Liver (tissue), 9 donors: ENCODE data around the gene ANKRD13A. TPM values are rescaled to one million over a fixed set of nuclear protein-coding genes. Genes with fewer than 3 reads are reported as not detected.

Source experiments
- DNase-seq: peaks from one replicate; pipeline ENCODE4 v3.0.0-alpha.2; 2017; ENCODE audit warnings: low spot score
- H3K27ac ChIP-seq, 2 donors: one replicate each; pipeline ENCODE4 v1.7.0; 2013; ENCODE audit warnings: inconsistent platforms in 2 of 2, low read length in 2 of 2, control low read depth in 1 of 2, low read depth in 1 of 2, mild to moderate bottlenecking in 1 of 2
- H3K27me3 ChIP-seq, 4 donors: one replicate each; pipeline versions ENCODE4 v1.6.1 to v1.7.0; 2013; ENCODE audit warnings: low read length in 3 of 4, inconsistent platforms in 1 of 4, mild to moderate bottlenecking in 1 of 4, moderate library complexity in 1 of 4; ENCODE audit not compliant: control insufficient read depth in 4 of 4, insufficient read depth in 4 of 4
- H3K36me3 ChIP-seq, 4 donors: one replicate each; pipeline versions ENCODE4 v1.6.1 to v1.7.0; 2013; ENCODE audit warnings: low read length in 3 of 4, mild to moderate bottlenecking in 3 of 4, low read depth in 1 of 4, moderate library complexity in 1 of 4; ENCODE audit not compliant: control insufficient read depth in 4 of 4, insufficient read depth in 3 of 4
- H3K4me1 ChIP-seq, 4 donors: one replicate each; pipeline versions ENCODE4 v1.6.1 to v1.7.0; 2013; ENCODE audit warnings: low read length in 3 of 4, mild to moderate bottlenecking in 3 of 4, moderate library complexity in 1 of 4; ENCODE audit not compliant: control insufficient read depth in 4 of 4, insufficient read depth in 4 of 4
- H3K4me3 ChIP-seq, 3 donors: one replicate each; pipeline versions ENCODE4 v1.6.1 to v1.7.0; 2013; ENCODE audit warnings: low read length in 3 of 3, control low read depth in 1 of 3, low read depth in 1 of 3, mild to moderate bottlenecking in 1 of 3
- H3K9ac ChIP-seq, 2 donors: one replicate each; pipeline ENCODE4 v1.7.0; 2013; ENCODE audit warnings: low read length in 2 of 2, mild to moderate bottlenecking in 2 of 2, moderate library complexity in 2 of 2, control low read depth in 1 of 2, low read depth in 1 of 2
- H3K9me3 ChIP-seq, 4 donors: one replicate each; pipeline versions ENCODE4 v1.6.1 to v1.7.0; 2013; ENCODE audit warnings: low read length in 3 of 4; ENCODE audit not compliant: control insufficient read depth in 4 of 4
- ATF3 ChIP-seq: IDR thresholded peaks from 2 replicates; pipeline ENCODE4 v1.6.1; 2016; ENCODE audit warnings: antibody characterized with exemption
- CTCF ChIP-seq: fragments of 150-350 bp; IDR thresholded peaks from 2 replicates; pipeline ENCODE4 v1.5.1; 2017; ENCODE audit warnings: improper control_type of control experiment, low read depth, low read length; ENCODE audit not compliant: missing input control
- EGR1 ChIP-seq, 2 donors: IDR thresholded peaks; 2 replicates each; pipeline ENCODE4 v1.6.1; 2016 to 2018; ENCODE audit warnings: antibody characterized with exemption in 2 of 2, low read depth in 2 of 2
- FOXA1 ChIP-seq: IDR thresholded peaks from 2 replicates; pipeline ENCODE4 v1.6.1; 2016; ENCODE audit warnings: antibody characterized with exemption
- FOXA2 ChIP-seq: IDR thresholded peaks from 2 replicates; pipeline ENCODE4 v1.6.1; 2016; ENCODE audit warnings: antibody characterized with exemption
- GABPA ChIP-seq, 2 donors: IDR thresholded peaks in 1 of 2; conservative IDR thresholded peaks in 1 of 2; 2 replicates each; pipeline ENCODE4 v1.6.1; 2016; ENCODE audit warnings: antibody characterized with exemption in 2 of 2, mild to moderate bottlenecking in 1 of 2, moderate library complexity in 1 of 2
- HNF4A ChIP-seq, 2 donors: conservative IDR thresholded peaks; 2 replicates each; pipeline ENCODE4 v1.6.1; 2016; ENCODE audit warnings: antibody characterized with exemption in 2 of 2, mild to moderate bottlenecking in 2 of 2
- HNF4G ChIP-seq: IDR thresholded peaks from 2 replicates; pipeline ENCODE4 v1.6.1; 2016; ENCODE audit warnings: antibody characterized with exemption
- JUND ChIP-seq, 2 donors: IDR thresholded peaks; 2 replicates each; pipeline ENCODE4 v1.6.1; 2016; ENCODE audit warnings: antibody characterized with exemption in 2 of 2
- MAX ChIP-seq: IDR thresholded peaks from 2 replicates; pipeline ENCODE4 v1.6.1; 2016; ENCODE audit warnings: antibody characterized with exemption
- NR2F2 ChIP-seq: IDR thresholded peaks from 2 replicates; pipeline ENCODE4 v1.6.1; 2016; ENCODE audit warnings: antibody characterized with exemption
- RAD21 ChIP-seq, 2 donors: IDR thresholded peaks; 2 replicates each; pipeline ENCODE4 v1.6.1; 2016; ENCODE audit warnings: antibody characterized with exemption in 2 of 2, mild to moderate bottlenecking in 2 of 2
- REST ChIP-seq: IDR thresholded peaks from 2 replicates; pipeline ENCODE4 v1.6.1; 2016; ENCODE audit warnings: antibody characterized with exemption, mild to moderate bottlenecking
- RXRA ChIP-seq, 2 donors: IDR thresholded peaks; 2 replicates each; pipeline ENCODE4 v1.6.1; 2017 to 2018; ENCODE audit warnings: antibody characterized with exemption in 2 of 2, mild to moderate bottlenecking in 1 of 2
- SP1 ChIP-seq: IDR thresholded peaks from 2 replicates; pipeline ENCODE4 v1.6.1; 2018; ENCODE audit warnings: antibody characterized with exemption, mild to moderate bottlenecking
- TAF1 ChIP-seq: conservative IDR thresholded peaks from 2 replicates; pipeline ENCODE4 v1.6.1; 2016; ENCODE audit warnings: antibody characterized with exemption, mild to moderate bottlenecking
- YY1 ChIP-seq: IDR thresholded peaks from 2 replicates; pipeline ENCODE4 v1.6.1; 2016; ENCODE audit warnings: antibody characterized with exemption, mild to moderate bottlenecking
- ZBTB33 ChIP-seq: IDR thresholded peaks from 2 replicates; pipeline ENCODE4 v1.6.1; 2016; ENCODE audit warnings: antibody characterized with exemption
- WGBS: extraction: QIAGEN DNeasy Blood & Tissue Kit; methylation state at CpG from one replicate; pipeline ENCODE4 v1.1.7; 2013; 5-methylcytosine and 5-hydroxymethylcytosine counted together
- polyA plus RNA-seq, 2 donors: library from polyadenylated mRNA; stranded (reverse) in 1 of 2; unstranded in 1 of 2; fragments of 200-250 nt in 1 of 2; fragments of >200 nt in 1 of 2; fragmentation: Nextera tagmentation in 1 of 2; extraction: Ambion mirVana in 1 of 2; gene quantifications; one replicate each; pipeline versions ENCODE4 v1.2.1 to v1.2.3, GENCODE V29; 2013 to 2015
- total RNA-seq, 2 donors: library from RNA; depleted of rRNA; stranded (reverse); fragments of >200 nt; gene quantifications; one replicate each; pipeline ENCODE4 v1.2.3, GENCODE V29; 2014
- donor health status: healthy.
- donor health status: healthy.
- donor health status: healthy.
- donor health status: healthy.
- donor health status: healthy.

ANKRD13A gene
- total and polyA plus RNA-seq, 4 donors = 7.0 to 40.5 (median 18.8) TPM

- TF ChIP-seq GABPA (IDR thresholded peaks at IDR 0.05 in 1 of 2, conservative IDR thresholded peaks at IDR 0.05 in 1 of 2) (no peak), TAF1 (no peak), ZBTB33 (no peak), SP1 (no peak), ATF3 (no peak)
- 95% methylated on average over 2 of the region's 2 CpGs for WGBS
- Histone ChIP-seq H3K9ac (no peak overlapping the region), H3K9me3 (no peaks in the 10 kb centered on the region), H3K4me1 (no peaks in the 10 kb centered on the region), H3K27me3 (no peaks in the 10 kb centered on the region), H3K27ac (no peak overlapping the region), H3K36me3 (no peaks in the 10 kb centered on the region), H3K4me3 (no peak overlapping the region)
- DNase-seq = no peak
Observed at GRCh38 chr12:110062241-110062640, 63.0 kb downstream of the ANKRD13A start.

- WGBS = 87% methylated on average over 2 of the region's 2 CpGs
- TF ChIP-seq FOXA2 (no peak), REST (no peak), RXRA (IDR thresholded peaks at IDR 0.05) (no peak), JUND (IDR thresholded peaks at IDR 0.05) (no peak), EGR1 (IDR thresholded peaks at IDR 0.05; ENCODE audit: low read depth in 2 of 2) (no peak), ZBTB33 (no peak), NR2F2 (no peak), HNF4A (conservative IDR thresholded peaks at IDR 0.05) (no peak), RAD21 (IDR thresholded peaks at IDR 0.05) (no peak), TAF1 (no peak), FOXA1 (no peak), SP1 (no peak), CTCF (no peak), YY1 (no peak), MAX (no peak), HNF4G (no peak), GABPA (IDR thresholded peaks at IDR 0.05 in 1 of 2, conservative IDR thresholded peaks at IDR 0.05 in 1 of 2) (no peak), ATF3 (no peak)
- no peak for DNase-seq
- H3K4me3 ChIP-seq = no peak overlapping the region
- no peaks in the 10 kb centered on the region for H3K9me3 ChIP-seq
- H3K27me3 ChIP-seq = no peaks in the 10 kb centered on the region
- no peak overlapping the region for H3K9ac ChIP-seq
- H3K4me1 ChIP-seq = no peaks in the 10 kb centered on the region
- no peak overlapping the region for H3K27ac ChIP-seq
- no peaks in the 10 kb centered on the region for H3K36me3 ChIP-seq
Observed at GRCh38 chr12:110065540-110065939, 66.3 kb downstream of the ANKRD13A start.
